Endothelial cell of umbilical vein (primary cell): ENCODE results near the gene PCARE.

Experiments
- EZH2 ChIP-seq: IDR thresholded peaks from 2 replicates; pipeline ENCODE4 v1.6.1; 2012; ENCODE audit warnings: borderline replicate concordance, low read depth, mild to moderate bottlenecking, moderate library complexity, low read length, inconsistent platforms; ENCODE audit not compliant: severe bottlenecking
- JUN ChIP-seq: IDR thresholded peaks from 2 replicates; pipeline ENCODE4 v1.6.1; 2011; ENCODE audit warnings: borderline replicate concordance, low read depth; ENCODE audit not compliant: insufficient read length, insufficient read depth
- POLR2A ChIP-seq: IDR thresholded peaks from 2 replicates; pipeline ENCODE4 v1.6.1; 2012; ENCODE audit warnings: low read depth, mild to moderate bottlenecking, control low read depth, low read length
- POLR2AphosphoS5 ChIP-seq: IDR thresholded peaks from 2 replicates; pipeline ENCODE4 v1.6.1; 2012; ENCODE audit warnings: low read depth, mild to moderate bottlenecking, control low read depth, low read length, moderate library complexity; ENCODE audit not compliant: insufficient read depth
- TF ChIP-seq, protein P1 (sequence below), 2 donors: IDR thresholded peaks; 1 replicate in 1 of 2; 2 replicates in 1 of 2; pipeline ENCODE4 v1.5.1; 2011; ENCODE audit warnings: low read length in 2 of 2, mild to moderate bottlenecking in 2 of 2, moderate library complexity in 2 of 2, control low read depth in 1 of 2, inconsistent platforms in 1 of 2, low read depth in 1 of 2; ENCODE audit not compliant: insufficient read depth in 1 of 2; ENCODE audit errors: extremely low read depth in 1 of 2
- TF ChIP-seq, protein P2 (sequence below): IDR thresholded peaks from 2 replicates; pipeline ENCODE4 v1.6.1; 2011; ENCODE audit not compliant: insufficient read depth, insufficient read length

DNA sequence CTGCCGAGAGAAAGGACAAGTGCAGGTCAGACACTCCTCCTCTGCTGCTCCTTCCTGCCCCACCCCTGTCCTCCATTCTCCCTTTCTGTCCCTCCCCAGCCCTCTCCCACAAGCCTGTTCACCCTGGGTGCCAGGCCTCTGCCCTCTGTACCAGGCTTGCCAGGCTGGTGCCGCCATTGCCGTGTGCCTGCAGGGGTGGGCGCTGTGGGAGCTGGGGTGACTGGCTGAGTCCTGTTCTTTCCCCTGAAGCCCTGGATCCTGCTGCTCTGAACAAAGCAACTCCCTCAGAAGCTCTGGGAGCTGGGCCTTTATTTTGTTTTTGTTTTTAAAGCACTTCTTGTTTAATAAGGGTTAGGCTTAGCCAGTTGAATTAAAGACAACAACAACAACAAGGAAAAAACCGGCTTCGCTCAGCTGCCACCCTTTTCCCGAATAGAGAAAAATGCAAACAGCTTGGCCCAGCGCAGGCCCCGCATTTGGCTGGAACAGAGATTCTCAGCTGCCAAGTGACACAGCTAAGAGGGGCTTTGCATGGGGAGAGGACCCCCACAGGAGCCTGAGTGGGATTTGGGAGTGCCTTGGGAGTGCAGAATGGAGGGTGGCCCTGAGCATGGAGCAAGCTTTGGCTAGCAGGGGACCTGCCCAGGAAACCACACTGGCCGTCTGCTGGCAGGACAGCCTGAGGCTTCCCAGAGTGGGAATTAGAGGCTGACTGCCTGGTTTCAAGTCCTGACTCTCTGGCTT lies 9.1 kb downstream of the PCARE start:
- TF ChIP-seq, protein P1, sequence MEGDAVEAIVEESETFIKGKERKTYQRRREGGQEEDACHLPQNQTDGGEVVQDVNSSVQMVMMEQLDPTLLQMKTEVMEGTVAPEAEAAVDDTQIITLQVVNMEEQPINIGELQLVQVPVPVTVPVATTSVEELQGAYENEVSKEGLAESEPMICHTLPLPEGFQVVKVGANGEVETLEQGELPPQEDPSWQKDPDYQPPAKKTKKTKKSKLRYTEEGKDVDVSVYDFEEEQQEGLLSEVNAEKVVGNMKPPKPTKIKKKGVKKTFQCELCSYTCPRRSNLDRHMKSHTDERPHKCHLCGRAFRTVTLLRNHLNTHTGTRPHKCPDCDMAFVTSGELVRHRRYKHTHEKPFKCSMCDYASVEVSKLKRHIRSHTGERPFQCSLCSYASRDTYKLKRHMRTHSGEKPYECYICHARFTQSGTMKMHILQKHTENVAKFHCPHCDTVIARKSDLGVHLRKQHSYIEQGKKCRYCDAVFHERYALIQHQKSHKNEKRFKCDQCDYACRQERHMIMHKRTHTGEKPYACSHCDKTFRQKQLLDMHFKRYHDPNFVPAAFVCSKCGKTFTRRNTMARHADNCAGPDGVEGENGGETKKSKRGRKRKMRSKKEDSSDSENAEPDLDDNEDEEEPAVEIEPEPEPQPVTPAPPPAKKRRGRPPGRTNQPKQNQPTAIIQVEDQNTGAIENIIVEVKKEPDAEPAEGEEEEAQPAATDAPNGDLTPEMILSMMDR (IDR thresholded peaks at IDR 0.05; ENCODE audit: extremely low read depth in 1 of 2, insufficient read depth in 1 of 2, low read depth in 1 of 2, low read length in 2 of 2) = no peak
- TF ChIP-seq POLR2A (no peak), EZH2 (no peak), POLR2AphosphoS5 (no peak), JUN (no peak)
- TF ChIP-seq, protein P2, sequence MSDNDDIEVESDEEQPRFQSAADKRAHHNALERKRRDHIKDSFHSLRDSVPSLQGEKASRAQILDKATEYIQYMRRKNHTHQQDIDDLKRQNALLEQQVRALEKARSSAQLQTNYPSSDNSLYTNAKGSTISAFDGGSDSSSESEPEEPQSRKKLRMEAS = no peak
